ENCODE measurements around the gene DAW1.
"Not testable (repeated sequence)": the region's sequence is repeated elsewhere in the genome, so short reads cannot be mapped to it uniquely, and the experiment has no call there.

The DAW1 gene

GRCh38 chr2:227828477-227828912, 42.9 kb upstream of the DAW1 start:
- no peak for DNase-seq (ENCODE audit: extremely low spot score)
- CTCF ChIA-PET = no interaction called here
- TF ChIP-seq LEF1 (IDR thresholded peaks at IDR 0.05; ENCODE audit: borderline replicate concordance) = no peak
- TF ChIP-seq ELF4 (IDR thresholded peaks at IDR 0.05) = no peak
- TF ChIP-seq FOXK2 (IDR thresholded peaks at IDR 0.05) = no peak
- TF ChIP-seq PKNOX1 (IDR thresholded peaks at IDR 0.05) = no peak
- TF ChIP-seq L3MBTL2 (conservative IDR thresholded peaks at IDR 0.05) = no peak
- no peak for TF ChIP-seq CTBP1 (IDR thresholded peaks at IDR 0.05; ENCODE audit: borderline replicate concordance)
- TF ChIP-seq FOXA1 (IDR thresholded peaks at IDR 0.05) = no peak
- no peak for TF ChIP-seq ARNT (IDR thresholded peaks at IDR 0.05)
- TF ChIP-seq TARDBP (IDR thresholded peaks at IDR 0.05) = no peak
- TF ChIP-seq BHLHE40 (IDR thresholded peaks at IDR 0.05; ENCODE audit: borderline replicate concordance) = no peak
- no peak for TF ChIP-seq SUZ12 (IDR thresholded peaks at IDR 0.05)
- no peak for TF ChIP-seq ZNF384 (IDR thresholded peaks at IDR 0.05)
- no peak for TF ChIP-seq HDGF (IDR thresholded peaks at IDR 0.05; ENCODE audit: borderline replicate concordance)
- no peak for TF ChIP-seq FOXM1 (IDR thresholded peaks at IDR 0.05; ENCODE audit: borderline replicate concordance)
- POLR2A ChIA-PET = no interaction called here

- TF ChIP-seq PKNOX1 (IDR thresholded peaks at IDR 0.05) (no peak), CTBP1 (IDR thresholded peaks at IDR 0.05; ENCODE audit: borderline replicate concordance) (no peak)
- CTCF ChIA-PET = no interaction called here
- POLR2A ChIA-PET = no interaction called here
- DNase-seq (ENCODE audit: extremely low spot score) = no peak
Measured at GRCh38 chr2:227829337-227829736, 42.1 kb upstream of the DAW1 start.

GRCh38 chr2:227834423-227834822, 37.0 kb upstream of the DAW1 start:
- POLR2A ChIA-PET = no interaction called here
- CTCF ChIA-PET = no interaction called here
- DNase-seq (ENCODE audit: extremely low spot score) = no peak
- TF ChIP-seq ZNF384 (IDR thresholded peaks at IDR 0.05) (no peak), ARNT (IDR thresholded peaks at IDR 0.05) (no peak), TARDBP (IDR thresholded peaks at IDR 0.05) (no peak), SP1 (IDR thresholded peaks at IDR 0.05) (no peak), ELF4 (IDR thresholded peaks at IDR 0.05) (no peak), FOXM1 (IDR thresholded peaks at IDR 0.05; ENCODE audit: borderline replicate concordance) (no peak), PKNOX1 (IDR thresholded peaks at IDR 0.05) (no peak), BHLHE40 (IDR thresholded peaks at IDR 0.05; ENCODE audit: borderline replicate concordance) (no peak), FOXK2 (IDR thresholded peaks at IDR 0.05) (no peak), NFRKB (IDR thresholded peaks at IDR 0.05) (no peak), HDGF (IDR thresholded peaks at IDR 0.05; ENCODE audit: borderline replicate concordance) (no peak), FOXA1 (IDR thresholded peaks at IDR 0.05) (no peak), SUZ12 (IDR thresholded peaks at IDR 0.05) (no peak), CTBP1 (IDR thresholded peaks at IDR 0.05; ENCODE audit: borderline replicate concordance) (no peak), L3MBTL2 (conservative IDR thresholded peaks at IDR 0.05) (no peak), LEF1 (IDR thresholded peaks at IDR 0.05; ENCODE audit: borderline replicate concordance) (no peak)

GRCh38 chr2:227834916-227835650, 36.3 kb upstream of the DAW1 start:
- TF ChIP-seq BHLHE40 (IDR thresholded peaks at IDR 0.05; ENCODE audit: borderline replicate concordance) (no peak), CTBP1 (IDR thresholded peaks at IDR 0.05; ENCODE audit: borderline replicate concordance) (no peak), SP1 (IDR thresholded peaks at IDR 0.05) (no peak), ZNF384 (IDR thresholded peaks at IDR 0.05) (no peak), LEF1 (IDR thresholded peaks at IDR 0.05; ENCODE audit: borderline replicate concordance) (no peak), FOXA1 (IDR thresholded peaks at IDR 0.05) (no peak), PKNOX1 (IDR thresholded peaks at IDR 0.05) (no peak), ARNT (IDR thresholded peaks at IDR 0.05) (no peak), FOXM1 (IDR thresholded peaks at IDR 0.05; ENCODE audit: borderline replicate concordance) (no peak), NFRKB (IDR thresholded peaks at IDR 0.05) (no peak), FOXK2 (IDR thresholded peaks at IDR 0.05) (no peak), TARDBP (IDR thresholded peaks at IDR 0.05) (no peak), SUZ12 (IDR thresholded peaks at IDR 0.05) (no peak), HDGF (IDR thresholded peaks at IDR 0.05; ENCODE audit: borderline replicate concordance) (no peak), ELF4 (IDR thresholded peaks at IDR 0.05) (no peak)
- no peak for DNase-seq (ENCODE audit: extremely low spot score)
- CTCF ChIA-PET = no interaction called here
- POLR2A ChIA-PET = no interaction called here

GRCh38 chr2:227839339-227840129, 31.9 kb upstream of the DAW1 start:
- POLR2A ChIA-PET; DNase-seq (ENCODE audit: extremely low spot score); CTCF ChIA-PET: not testable (repeated sequence)

All from HEK293T (cell line).